GM23338 (cell line): Measurements from ENCODE around the gene SPTB. TPM values are rescaled to one million over a fixed set of nuclear protein-coding genes. Genes with fewer than 3 reads are reported as not detected.

Experiments
- ATAC-seq: fragments of 200-7000 bp; cut with Tn5 transposase; 3 replicates; pipeline ENCODE4 v1.9.1; 2020
- DNase-seq: peaks from one replicate; pipeline ENCODE4 v3.0.0-alpha.2; 2015; ENCODE audit warnings: low spot score
- H2AFZ ChIP-seq: fragments of 200-600 bp; sonication (generic); 2 replicates; pipeline ENCODE4 v1.8.0; 2016; ENCODE audit warnings: antibody characterized with exemption, mild to moderate bottlenecking, moderate library complexity
- H3F3A ChIP-seq: fragments of 200-600 bp; sonication (generic); replicated peaks from 2 replicates; pipeline ENCODE4 v1.8.0; 2017; ENCODE audit warnings: antibody characterized with exemption, mixed run types, low read depth
- H3K27ac ChIP-seq: fragments of 200-600 bp; sonication (generic); 2 replicates; pipeline ENCODE4 v1.6.1; 2016; ENCODE audit warnings: low read depth
- H3K27me3 ChIP-seq: fragments of 200-600 bp; sonication (generic); 2 replicates; pipeline ENCODE4 v1.8.0; 2016; ENCODE audit warnings: mild to moderate bottlenecking, mixed run types, moderate library complexity; ENCODE audit not compliant: insufficient read depth
- H3K36me3 ChIP-seq: fragments of 200-600 bp; sonication (generic); 2 replicates; pipeline ENCODE4 v1.8.0; 2016; ENCODE audit warnings: mild to moderate bottlenecking; ENCODE audit not compliant: insufficient read depth
- H3K4me1 ChIP-seq: fragments of 200-600 bp; sonication (generic); 2 replicates; pipeline ENCODE4 v1.8.0; 2016; ENCODE audit warnings: mild to moderate bottlenecking, moderate library complexity; ENCODE audit not compliant: insufficient read depth
- H3K4me2 ChIP-seq: fragments of 200-600 bp; sonication (generic); 2 replicates; pipeline ENCODE4 v1.7.1; 2017; ENCODE audit warnings: mixed run types
- H3K4me3 ChIP-seq: fragments of 200-600 bp; sonication (generic); 2 replicates; pipeline ENCODE4 v1.6.1; 2016; ENCODE audit warnings: mixed run types
- H3K79me2 ChIP-seq: fragments of 200-600 bp; sonication (generic); replicated peaks from 2 replicates; pipeline ENCODE4 v1.8.0; 2017; ENCODE audit warnings: mild to moderate bottlenecking; ENCODE audit not compliant: insufficient read depth
- H3K9me2 ChIP-seq: fragments of 200-600 bp; sonication (generic); 2 replicates; pipeline ENCODE4 v1.8.0; 2017; ENCODE audit not compliant: insufficient read depth
- H4K20me1 ChIP-seq: fragments of 200-600 bp; sonication (generic); replicated peaks from 2 replicates; pipeline ENCODE4 v1.8.0; 2017; ENCODE audit warnings: mild to moderate bottlenecking; ENCODE audit not compliant: insufficient read depth
- H3K27ac Mint-ChIP-seq: 2 replicates; pipeline ENCODE4 v1.8.0; 2020; ENCODE audit warnings: inconsistent platforms, mild to moderate bottlenecking, moderate library complexity, mixed read lengths
- H3K27me3 Mint-ChIP-seq: 3 replicates; pipeline ENCODE4 v1.8.0; 2022; ENCODE audit warnings: low read depth, mild to moderate bottlenecking, moderate library complexity, mixed read lengths, inconsistent platforms; ENCODE audit not compliant: insufficient read depth, poor library complexity
- H3K36me3 Mint-ChIP-seq: 3 replicates; pipeline ENCODE4 v1.8.0; 2021; ENCODE audit warnings: low read depth, mild to moderate bottlenecking, inconsistent platforms, moderate library complexity, mixed read lengths
- H3K4me1 Mint-ChIP-seq: 3 replicates; pipeline ENCODE4 v1.8.0; 2020; ENCODE audit warnings: mild to moderate bottlenecking, inconsistent platforms, mixed read lengths
- H3K4me3 Mint-ChIP-seq: 3 replicates; pipeline ENCODE4 v1.8.0; 2021; ENCODE audit warnings: moderate library complexity, mild to moderate bottlenecking, inconsistent platforms, mixed read lengths
- H3K9me3 Mint-ChIP-seq: 3 replicates; pipeline ENCODE4 v1.8.0; 2020; ENCODE audit warnings: moderate library complexity, mild to moderate bottlenecking, inconsistent platforms, mixed read lengths
- CREB1 ChIP-seq: fragments of 250-450 bp; sonication (Bioruptor Pico); IDR thresholded peaks from 2 replicates; pipeline ENCODE4 v1.5.0; 2020; ENCODE audit warnings: low read depth, mild to moderate bottlenecking, moderate library complexity
- EZH2 ChIP-seq: fragments of 200-600 bp; sonication (generic); IDR thresholded peaks from one replicate; pipeline ENCODE4 v1.8.0; 2017; ENCODE audit warnings: antibody characterized with exemption, mild to moderate bottlenecking, low read depth; ENCODE audit not compliant: unreplicated experiment
- EZH2phosphoT487 ChIP-seq: fragments of 200-600 bp; sonication (generic); IDR thresholded peaks from one replicate; pipeline ENCODE4 v1.8.1; 2018; ENCODE audit warnings: antibody characterized with exemption; ENCODE audit not compliant: unreplicated experiment
- JUNB ChIP-seq: IDR thresholded peaks from one replicate; pipeline ENCODE4 v1.6.1; 2016; ENCODE audit warnings: antibody characterized with exemption; ENCODE audit not compliant: unreplicated experiment
- NANOG ChIP-seq: IDR thresholded peaks from 2 replicates; pipeline ENCODE4 v1.6.1; 2016; ENCODE audit warnings: antibody characterized with exemption, borderline replicate concordance
- POLR2AphosphoS5 ChIP-seq: IDR thresholded peaks from 2 replicates; pipeline ENCODE4 v1.6.1; 2016; ENCODE audit warnings: antibody characterized with exemption, low read depth
- STAT1 ChIP-seq: IDR thresholded peaks from one replicate; pipeline ENCODE4 v1.6.1; 2016; ENCODE audit warnings: antibody characterized with exemption; ENCODE audit not compliant: unreplicated experiment
- ZNF114 ChIP-seq: fragments of 250-450 bp; sonication (Bioruptor Pico); IDR thresholded peaks from 2 replicates; pipeline ENCODE4 v1.5.0; 2020; ENCODE audit warnings: mild to moderate bottlenecking, moderate library complexity
- ZNF331 ChIP-seq: fragments of 250-450 bp; sonication (Bioruptor Pico); IDR thresholded peaks from 2 replicates; pipeline ENCODE4 v1.5.0; 2020; ENCODE audit warnings: low read depth, mild to moderate bottlenecking, moderate library complexity
- polyA plus RNA-seq: library from polyadenylated mRNA; unstranded; fragments of >200 nt; fragmentation: Nextera tagmentation; extraction: Ambion mirVana; gene quantifications from 2 replicates; pipeline ENCODE4 v1.2.1, GENCODE V29; 2016
- total RNA-seq: library from RNA; depleted of rRNA; stranded (reverse); fragments of >200 nt; shearing (Covaris generic); gene quantifications from 2 replicates; pipeline ENCODE4 v1.2.3, GENCODE V29; 2014
- TF ChIP-seq, protein P1 (sequence below): IDR thresholded peaks from 2 replicates; pipeline ENCODE4 v1.6.1; 2016; ENCODE audit warnings: antibody characterized with exemption
- TF ChIP-seq, protein P2 (sequence below), 2 experiments: fragments of 200-600 bp in 1 of 2; sonication (generic) in 1 of 2; conservative IDR thresholded peaks; 2 replicates each; pipeline versions ENCODE4 v1.5.1 to v1.6.1; 2016 to 2017; ENCODE audit warnings: antibody characterized with exemption in 2 of 2, low read depth in 2 of 2, mild to moderate bottlenecking in 2 of 2, moderate library complexity in 1 of 2
- TF ChIP-seq, protein P3 (sequence below): fragments of 250-450 bp; sonication (Bioruptor Pico); IDR thresholded peaks from 2 replicates; pipeline ENCODE4 v1.5.0; 2020; ENCODE audit warnings: mild to moderate bottlenecking, moderate library complexity
- TF ChIP-seq, protein P4 (sequence below): IDR thresholded peaks from one replicate; pipeline ENCODE4 v1.6.1; 2018; ENCODE audit warnings: antibody characterized with exemption; ENCODE audit not compliant: unreplicated experiment

SPTB gene
- total and polyA plus RNA-seq, 2 experiments from 2014 or later: 1.1 to 1.9 TPM

DNA sequence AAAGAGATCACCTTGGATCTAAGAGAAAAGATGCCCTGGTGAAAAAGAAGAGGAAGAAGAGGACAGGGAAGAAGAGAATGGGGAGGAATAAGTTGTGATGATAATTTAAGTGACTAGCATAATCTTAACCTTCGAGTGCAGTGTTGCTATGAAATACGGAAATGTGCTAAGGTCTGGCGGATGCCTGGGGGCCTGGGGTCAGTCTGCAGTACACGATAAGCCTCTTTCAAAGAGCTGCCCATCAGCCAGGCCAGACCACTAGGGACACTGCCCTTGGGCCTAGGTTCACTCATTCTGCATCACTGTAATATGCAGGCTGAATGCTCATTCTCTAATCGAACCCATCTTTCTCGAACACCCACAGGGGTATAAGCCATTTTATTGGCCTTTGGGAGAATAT lies 92.1 kb downstream of the SPTB start:
- H3K9me2 ChIP-seq: peaks cover 5% of the 10 kb centered on the region; the same call in 1 of the 2 replicates
- H3K4me1 ChIP-seq: peaks cover 5% of the 10 kb centered on the region; the same call in 1 of the 2 replicates
- no peak overlapping the region for H3K4me2 ChIP-seq
- ATAC-seq (no peak), DNase-seq (no peak)
- no peak overlapping the region for H3K27ac ChIP-seq
- peaks cover 4% of the 10 kb centered on the region for H3K27me3 Mint-ChIP-seq
- H3K27me3 ChIP-seq: no peaks in the 10 kb centered on the region
- no peak overlapping the region for H3K4me3 Mint-ChIP-seq
- H3K36me3 ChIP-seq: no peaks in the 10 kb centered on the region
- H2AFZ ChIP-seq: no peak overlapping the region
- TF ChIP-seq ZNF114 (CRISPR knock-in tag): no peak
- TF ChIP-seq, protein P1, sequence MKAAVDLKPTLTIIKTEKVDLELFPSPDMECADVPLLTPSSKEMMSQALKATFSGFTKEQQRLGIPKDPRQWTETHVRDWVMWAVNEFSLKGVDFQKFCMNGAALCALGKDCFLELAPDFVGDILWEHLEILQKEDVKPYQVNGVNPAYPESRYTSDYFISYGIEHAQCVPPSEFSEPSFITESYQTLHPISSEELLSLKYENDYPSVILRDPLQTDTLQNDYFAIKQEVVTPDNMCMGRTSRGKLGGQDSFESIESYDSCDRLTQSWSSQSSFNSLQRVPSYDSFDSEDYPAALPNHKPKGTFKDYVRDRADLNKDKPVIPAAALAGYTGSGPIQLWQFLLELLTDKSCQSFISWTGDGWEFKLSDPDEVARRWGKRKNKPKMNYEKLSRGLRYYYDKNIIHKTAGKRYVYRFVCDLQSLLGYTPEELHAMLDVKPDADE: no peak
- TF ChIP-seq, protein P2, sequence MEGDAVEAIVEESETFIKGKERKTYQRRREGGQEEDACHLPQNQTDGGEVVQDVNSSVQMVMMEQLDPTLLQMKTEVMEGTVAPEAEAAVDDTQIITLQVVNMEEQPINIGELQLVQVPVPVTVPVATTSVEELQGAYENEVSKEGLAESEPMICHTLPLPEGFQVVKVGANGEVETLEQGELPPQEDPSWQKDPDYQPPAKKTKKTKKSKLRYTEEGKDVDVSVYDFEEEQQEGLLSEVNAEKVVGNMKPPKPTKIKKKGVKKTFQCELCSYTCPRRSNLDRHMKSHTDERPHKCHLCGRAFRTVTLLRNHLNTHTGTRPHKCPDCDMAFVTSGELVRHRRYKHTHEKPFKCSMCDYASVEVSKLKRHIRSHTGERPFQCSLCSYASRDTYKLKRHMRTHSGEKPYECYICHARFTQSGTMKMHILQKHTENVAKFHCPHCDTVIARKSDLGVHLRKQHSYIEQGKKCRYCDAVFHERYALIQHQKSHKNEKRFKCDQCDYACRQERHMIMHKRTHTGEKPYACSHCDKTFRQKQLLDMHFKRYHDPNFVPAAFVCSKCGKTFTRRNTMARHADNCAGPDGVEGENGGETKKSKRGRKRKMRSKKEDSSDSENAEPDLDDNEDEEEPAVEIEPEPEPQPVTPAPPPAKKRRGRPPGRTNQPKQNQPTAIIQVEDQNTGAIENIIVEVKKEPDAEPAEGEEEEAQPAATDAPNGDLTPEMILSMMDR (conservative IDR thresholded peaks at IDR 0.05; ENCODE audit: low read depth in 2 of 2): no peak
- TF ChIP-seq STAT1: no peak
- no peak for TF ChIP-seq EZH2phosphoT487
- no peak for TF ChIP-seq CREB1 (CRISPR knock-in tag)
- TF ChIP-seq ZNF331 (CRISPR knock-in tag): no peak
- TF ChIP-seq, protein P3, sequence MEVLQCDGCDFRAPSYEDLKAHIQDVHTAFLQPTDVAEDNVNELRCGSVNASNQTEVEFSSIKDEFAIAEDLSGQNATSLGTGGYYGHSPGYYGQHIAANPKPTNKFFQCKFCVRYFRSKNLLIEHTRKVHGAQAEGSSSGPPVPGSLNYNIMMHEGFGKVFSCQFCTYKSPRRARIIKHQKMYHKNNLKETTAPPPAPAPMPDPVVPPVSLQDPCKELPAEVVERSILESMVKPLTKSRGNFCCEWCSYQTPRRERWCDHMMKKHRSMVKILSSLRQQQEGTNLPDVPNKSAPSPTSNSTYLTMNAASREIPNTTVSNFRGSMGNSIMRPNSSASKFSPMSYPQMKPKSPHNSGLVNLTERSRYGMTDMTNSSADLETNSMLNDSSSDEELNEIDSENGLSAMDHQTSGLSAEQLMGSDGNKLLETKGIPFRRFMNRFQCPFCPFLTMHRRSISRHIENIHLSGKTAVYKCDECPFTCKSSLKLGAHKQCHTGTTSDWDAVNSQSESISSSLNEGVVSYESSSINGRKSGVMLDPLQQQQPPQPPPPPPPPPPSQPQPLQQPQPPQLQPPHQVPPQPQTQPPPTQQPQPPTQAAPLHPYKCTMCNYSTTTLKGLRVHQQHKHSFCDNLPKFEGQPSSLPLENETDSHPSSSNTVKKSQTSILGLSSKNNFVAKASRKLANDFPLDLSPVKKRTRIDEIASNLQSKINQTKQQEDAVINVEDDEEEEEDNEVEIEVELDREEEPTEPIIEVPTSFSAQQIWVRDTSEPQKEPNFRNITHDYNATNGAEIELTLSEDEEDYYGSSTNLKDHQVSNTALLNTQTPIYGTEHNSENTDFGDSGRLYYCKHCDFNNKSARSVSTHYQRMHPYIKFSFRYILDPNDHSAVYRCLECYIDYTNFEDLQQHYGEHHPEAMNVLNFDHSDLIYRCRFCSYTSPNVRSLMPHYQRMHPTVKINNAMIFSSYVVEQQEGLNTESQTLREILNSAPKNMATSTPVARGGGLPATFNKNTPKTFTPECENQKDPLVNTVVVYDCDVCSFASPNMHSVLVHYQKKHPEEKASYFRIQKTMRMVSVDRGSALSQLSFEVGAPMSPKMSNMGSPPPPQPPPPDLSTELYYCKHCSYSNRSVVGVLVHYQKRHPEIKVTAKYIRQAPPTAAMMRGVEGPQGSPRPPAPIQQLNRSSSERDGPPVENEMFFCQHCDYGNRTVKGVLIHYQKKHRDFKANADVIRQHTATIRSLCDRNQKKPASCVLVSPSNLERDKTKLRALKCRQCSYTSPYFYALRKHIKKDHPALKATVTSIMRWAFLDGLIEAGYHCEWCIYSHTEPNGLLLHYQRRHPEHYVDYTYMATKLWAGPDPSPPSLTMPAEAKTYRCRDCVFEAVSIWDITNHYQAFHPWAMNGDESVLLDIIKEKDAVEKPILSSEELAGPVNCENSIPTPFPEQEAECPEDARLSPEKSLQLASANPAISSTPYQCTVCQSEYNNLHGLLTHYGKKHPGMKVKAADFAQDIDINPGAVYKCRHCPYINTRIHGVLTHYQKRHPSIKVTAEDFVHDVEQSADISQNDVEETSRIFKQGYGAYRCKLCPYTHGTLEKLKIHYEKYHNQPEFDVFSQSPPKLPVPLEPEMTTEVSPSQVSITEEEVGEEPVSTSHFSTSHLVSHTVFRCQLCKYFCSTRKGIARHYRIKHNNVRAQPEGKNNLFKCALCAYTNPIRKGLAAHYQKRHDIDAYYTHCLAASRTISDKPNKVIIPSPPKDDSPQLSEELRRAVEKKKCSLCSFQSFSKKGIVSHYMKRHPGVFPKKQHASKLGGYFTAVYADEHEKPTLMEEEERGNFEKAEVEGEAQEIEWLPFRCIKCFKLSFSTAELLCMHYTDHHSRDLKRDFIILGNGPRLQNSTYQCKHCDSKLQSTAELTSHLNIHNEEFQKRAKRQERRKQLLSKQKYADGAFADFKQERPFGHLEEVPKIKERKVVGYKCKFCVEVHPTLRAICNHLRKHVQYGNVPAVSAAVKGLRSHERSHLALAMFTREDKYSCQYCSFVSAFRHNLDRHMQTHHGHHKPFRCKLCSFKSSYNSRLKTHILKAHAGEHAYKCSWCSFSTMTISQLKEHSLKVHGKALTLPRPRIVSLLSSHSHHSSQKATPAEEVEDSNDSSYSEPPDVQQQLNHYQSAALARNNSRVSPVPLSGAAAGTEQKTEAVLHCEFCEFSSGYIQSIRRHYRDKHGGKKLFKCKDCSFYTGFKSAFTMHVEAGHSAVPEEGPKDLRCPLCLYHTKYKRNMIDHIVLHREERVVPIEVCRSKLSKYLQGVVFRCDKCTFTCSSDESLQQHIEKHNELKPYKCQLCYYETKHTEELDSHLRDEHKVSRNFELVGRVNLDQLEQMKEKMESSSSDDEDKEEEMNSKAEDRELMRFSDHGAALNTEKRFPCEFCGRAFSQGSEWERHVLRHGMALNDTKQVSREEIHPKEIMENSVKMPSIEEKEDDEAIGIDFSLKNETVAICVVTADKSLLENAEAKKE (CRISPR knock-in tag): no peak
- TF ChIP-seq POLR2AphosphoS5: no peak
- TF ChIP-seq, protein P4, sequence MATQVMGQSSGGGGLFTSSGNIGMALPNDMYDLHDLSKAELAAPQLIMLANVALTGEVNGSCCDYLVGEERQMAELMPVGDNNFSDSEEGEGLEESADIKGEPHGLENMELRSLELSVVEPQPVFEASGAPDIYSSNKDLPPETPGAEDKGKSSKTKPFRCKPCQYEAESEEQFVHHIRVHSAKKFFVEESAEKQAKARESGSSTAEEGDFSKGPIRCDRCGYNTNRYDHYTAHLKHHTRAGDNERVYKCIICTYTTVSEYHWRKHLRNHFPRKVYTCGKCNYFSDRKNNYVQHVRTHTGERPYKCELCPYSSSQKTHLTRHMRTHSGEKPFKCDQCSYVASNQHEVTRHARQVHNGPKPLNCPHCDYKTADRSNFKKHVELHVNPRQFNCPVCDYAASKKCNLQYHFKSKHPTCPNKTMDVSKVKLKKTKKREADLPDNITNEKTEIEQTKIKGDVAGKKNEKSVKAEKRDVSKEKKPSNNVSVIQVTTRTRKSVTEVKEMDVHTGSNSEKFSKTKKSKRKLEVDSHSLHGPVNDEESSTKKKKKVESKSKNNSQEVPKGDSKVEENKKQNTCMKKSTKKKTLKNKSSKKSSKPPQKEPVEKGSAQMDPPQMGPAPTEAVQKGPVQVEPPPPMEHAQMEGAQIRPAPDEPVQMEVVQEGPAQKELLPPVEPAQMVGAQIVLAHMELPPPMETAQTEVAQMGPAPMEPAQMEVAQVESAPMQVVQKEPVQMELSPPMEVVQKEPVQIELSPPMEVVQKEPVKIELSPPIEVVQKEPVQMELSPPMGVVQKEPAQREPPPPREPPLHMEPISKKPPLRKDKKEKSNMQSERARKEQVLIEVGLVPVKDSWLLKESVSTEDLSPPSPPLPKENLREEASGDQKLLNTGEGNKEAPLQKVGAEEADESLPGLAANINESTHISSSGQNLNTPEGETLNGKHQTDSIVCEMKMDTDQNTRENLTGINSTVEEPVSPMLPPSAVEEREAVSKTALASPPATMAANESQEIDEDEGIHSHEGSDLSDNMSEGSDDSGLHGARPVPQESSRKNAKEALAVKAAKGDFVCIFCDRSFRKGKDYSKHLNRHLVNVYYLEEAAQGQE: no peak
- no peak for TF ChIP-seq JUNB
- no peak for TF ChIP-seq EZH2
- TF ChIP-seq NANOG: no peak
- H3K36me3 Mint-ChIP-seq: no peaks in the 10 kb centered on the region
- peaks cover 9% of the 10 kb centered on the region for H3K4me1 Mint-ChIP-seq
- H3K79me2 ChIP-seq: no peaks in the 10 kb centered on the region
- no peaks in the 10 kb centered on the region for H3K9me3 Mint-ChIP-seq
- H3F3A ChIP-seq: no peaks in the 10 kb centered on the region
- H3K27ac Mint-ChIP-seq: no peak overlapping the region
- H4K20me1 ChIP-seq: no peaks in the 10 kb centered on the region
- no peak overlapping the region for H3K4me3 ChIP-seq
